ENCODE data around the gene GLDN.

GLDN gene

GRCh38 chr15:51365417-51365816 lies 24.0 kb downstream of the GLDN start:
- FAIRE-seq = no peak

GRCh38 chr15:51366071-51366470 lies 24.6 kb downstream of the GLDN start:
- no peak for FAIRE-seq

GRCh38 chr15:51366920-51367319 lies 25.5 kb downstream of the GLDN start:
- no peak for FAIRE-seq

GRCh38 chr15:51367322-51367976 lies 26.0 kb downstream of the GLDN start:
- no peak for FAIRE-seq

- no peak for FAIRE-seq
Observed at GRCh38 chr15:51368307-51368706, 26.9 kb downstream of the GLDN start.

- no peak for FAIRE-seq
Observed at GRCh38 chr15:51368751-51369450, 27.4 kb downstream of the GLDN start.

GRCh38 chr15:51369451-51369761 lies 28.0 kb downstream of the GLDN start:
- FAIRE-seq = no peak

GRCh38 chr15:51371266-51371665 lies 29.8 kb downstream of the GLDN start:
- no peak for FAIRE-seq

- FAIRE-seq = no peak
Observed at GRCh38 chr15:51374131-51374530, 32.7 kb downstream of the GLDN start.

- FAIRE-seq = no peak
Observed at GRCh38 chr15:51375966-51376640, 34.6 kb downstream of the GLDN start.

- no peak for FAIRE-seq
Observed at GRCh38 chr15:51377038-51377786, 35.8 kb downstream of the GLDN start.

- no peak for FAIRE-seq
Observed at GRCh38 chr15:51378406-51378805, 37.0 kb downstream of the GLDN start.

- FAIRE-seq = no peak
Observed at GRCh38 chr15:51379390-51379789, 37.9 kb downstream of the GLDN start.

- peak; percentile 73 for FAIRE-seq
Observed at GRCh38 chr15:51380999-51381806, 39.7 kb downstream of the GLDN start.

GRCh38 chr15:51382787-51383186 lies 41.3 kb downstream of the GLDN start:
- no peak for FAIRE-seq

- no peak for FAIRE-seq
Observed at GRCh38 chr15:51386029-51386428, 44.6 kb downstream of the GLDN start.

- no peak for FAIRE-seq
Observed at GRCh38 chr15:51386486-51386885, 45.0 kb downstream of the GLDN start.

GRCh38 chr15:51386960-51387698 lies 45.7 kb downstream of the GLDN start:
- no peak for FAIRE-seq

GRCh38 chr15:51387699-51388041 lies 46.2 kb downstream of the GLDN start:
- no peak for FAIRE-seq

GRCh38 chr15:51388726-51389125 lies 47.3 kb downstream of the GLDN start:
- FAIRE-seq = no peak

- no peak for FAIRE-seq
Observed at GRCh38 chr15:51390241-51390965, 48.9 kb downstream of the GLDN start.
